Measurements from ENCODE around the gene HMGXB3.

HMGXB3 gene

DNA sequence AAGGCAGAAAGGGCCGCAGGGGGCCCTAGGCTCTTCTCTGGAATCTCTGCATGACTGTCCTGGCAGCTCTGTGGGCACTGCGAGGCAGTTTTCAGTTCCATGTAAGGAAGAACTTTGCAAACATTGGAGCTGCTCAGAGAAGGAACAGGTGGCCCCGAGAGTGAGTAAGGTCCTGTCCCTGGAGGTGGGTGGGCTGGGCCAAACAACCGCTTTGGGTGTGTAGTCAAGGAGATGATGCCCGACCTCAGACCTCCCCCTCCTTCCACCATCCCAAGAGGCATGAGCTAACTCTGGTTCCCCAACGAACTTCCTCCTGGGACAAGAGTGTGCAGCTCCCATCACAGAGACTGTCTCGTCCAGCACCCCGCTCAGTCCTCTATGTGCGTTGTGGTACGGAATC is 65.3 kb downstream of the HMGXB3 start:
- TF ChIP-seq, protein P1, sequence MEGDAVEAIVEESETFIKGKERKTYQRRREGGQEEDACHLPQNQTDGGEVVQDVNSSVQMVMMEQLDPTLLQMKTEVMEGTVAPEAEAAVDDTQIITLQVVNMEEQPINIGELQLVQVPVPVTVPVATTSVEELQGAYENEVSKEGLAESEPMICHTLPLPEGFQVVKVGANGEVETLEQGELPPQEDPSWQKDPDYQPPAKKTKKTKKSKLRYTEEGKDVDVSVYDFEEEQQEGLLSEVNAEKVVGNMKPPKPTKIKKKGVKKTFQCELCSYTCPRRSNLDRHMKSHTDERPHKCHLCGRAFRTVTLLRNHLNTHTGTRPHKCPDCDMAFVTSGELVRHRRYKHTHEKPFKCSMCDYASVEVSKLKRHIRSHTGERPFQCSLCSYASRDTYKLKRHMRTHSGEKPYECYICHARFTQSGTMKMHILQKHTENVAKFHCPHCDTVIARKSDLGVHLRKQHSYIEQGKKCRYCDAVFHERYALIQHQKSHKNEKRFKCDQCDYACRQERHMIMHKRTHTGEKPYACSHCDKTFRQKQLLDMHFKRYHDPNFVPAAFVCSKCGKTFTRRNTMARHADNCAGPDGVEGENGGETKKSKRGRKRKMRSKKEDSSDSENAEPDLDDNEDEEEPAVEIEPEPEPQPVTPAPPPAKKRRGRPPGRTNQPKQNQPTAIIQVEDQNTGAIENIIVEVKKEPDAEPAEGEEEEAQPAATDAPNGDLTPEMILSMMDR (IDR thresholded peaks at IDR 0.05; ENCODE audit: low read depth, low read length, missing control alignments), result no peak
- in situ Hi-C loops (cut with HindIII; ENCODE audit: low sequenced_read_pairs), result no loop called here
- no peak overlapping the region for H3K4me3 ChIP-seq (ENCODE audit: low read depth, low read length)
- DNase-seq (ENCODE audit: low read depth), result no peak

DNA sequence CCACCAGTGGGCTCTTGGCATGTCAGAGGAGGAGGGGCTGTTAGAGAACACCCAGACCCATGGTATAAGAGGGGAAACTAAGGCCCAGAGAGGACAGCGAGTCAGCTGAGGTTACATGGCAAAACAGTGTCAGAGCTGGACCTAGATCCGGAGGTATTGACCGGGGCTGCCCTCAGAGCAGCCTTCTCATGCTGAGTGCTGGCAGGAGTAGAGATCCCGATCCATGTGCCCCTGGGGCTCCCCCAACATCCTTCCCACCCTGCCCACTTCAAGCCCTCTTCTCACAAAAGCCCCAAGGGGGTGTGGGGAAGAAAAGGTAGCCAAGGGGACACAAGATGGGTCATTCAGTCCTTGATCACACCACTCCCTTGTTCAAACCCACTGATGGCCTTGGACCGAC is 65.9 kb downstream of the HMGXB3 start:
- in situ Hi-C loops (cut with HindIII; ENCODE audit: low sequenced_read_pairs), result no loop called here
- TF ChIP-seq, protein P1 (IDR thresholded peaks at IDR 0.05; ENCODE audit: low read depth, low read length, missing control alignments), result no peak
- DNase-seq (ENCODE audit: low read depth), result no peak
- H3K4me3 ChIP-seq (ENCODE audit: low read depth, low read length), result no peak overlapping the region

DNA sequence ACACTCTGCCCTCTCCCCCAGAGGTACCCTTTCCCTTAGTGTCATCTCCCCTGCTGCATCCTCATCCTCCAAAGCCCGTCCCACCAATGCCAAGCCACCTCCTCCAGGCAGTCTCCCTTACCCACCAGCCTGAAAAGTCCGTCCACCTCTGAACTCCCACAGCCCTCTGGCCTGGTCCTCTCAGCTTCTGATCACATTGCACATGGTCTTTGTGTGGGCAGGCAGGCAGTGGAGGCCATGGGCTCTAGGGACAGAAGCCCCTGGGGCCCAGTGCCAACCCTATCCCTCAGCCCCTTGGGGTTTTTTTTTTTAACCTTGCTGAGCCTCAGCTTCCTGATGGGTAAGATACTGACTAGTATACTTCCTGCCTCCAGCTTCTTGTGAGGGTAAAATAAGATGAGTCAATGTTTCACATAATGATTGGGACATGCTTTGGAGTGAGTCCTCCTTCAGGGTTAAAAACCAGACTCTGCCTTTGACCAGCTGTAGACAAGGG is 66.4 kb downstream of the HMGXB3 start:
- in situ Hi-C loops (cut with HindIII; ENCODE audit: low sequenced_read_pairs), result no loop called here
- TF ChIP-seq, protein P1 (IDR thresholded peaks at IDR 0.05; ENCODE audit: low read depth, low read length, missing control alignments), result no peak
- DNase-seq (ENCODE audit: low read depth), result no peak
- no peak overlapping the region for H3K4me3 ChIP-seq (ENCODE audit: low read depth, low read length)

DNA sequence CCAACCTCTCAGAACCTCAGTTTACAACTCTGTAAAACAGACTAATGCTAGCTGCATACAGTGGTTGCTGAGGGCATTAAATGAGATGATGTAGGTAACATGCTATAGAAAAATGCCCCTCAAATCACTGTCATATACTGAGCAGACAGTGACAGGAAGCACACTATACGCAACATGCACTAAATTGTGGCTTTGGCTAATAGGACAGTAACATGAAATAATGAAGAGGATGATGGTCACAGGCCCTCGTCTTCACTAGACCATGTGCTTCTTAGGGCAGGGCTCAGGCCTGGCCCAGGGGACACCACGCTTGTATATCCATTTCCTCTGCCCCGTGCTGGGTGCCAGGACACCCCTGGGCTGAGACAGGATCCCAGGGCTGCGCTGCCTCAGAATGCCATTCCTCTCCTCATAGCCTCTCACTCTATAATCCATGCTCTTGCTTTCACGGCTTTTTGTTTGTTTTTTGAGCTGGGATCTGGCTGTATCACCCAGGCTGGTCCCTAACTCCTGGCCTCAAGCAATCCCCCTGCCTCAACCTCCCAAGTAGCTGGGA is 66.9 kb downstream of the HMGXB3 start:
- in situ Hi-C loops (cut with HindIII; ENCODE audit: low sequenced_read_pairs), result no loop called here
- TF ChIP-seq, protein P1 (IDR thresholded peaks at IDR 0.05; ENCODE audit: low read depth, low read length, missing control alignments), result no peak
- DNase-seq (ENCODE audit: low read depth), result no peak
- H3K4me3 ChIP-seq (ENCODE audit: low read depth, low read length), result no peak overlapping the region

DNA sequence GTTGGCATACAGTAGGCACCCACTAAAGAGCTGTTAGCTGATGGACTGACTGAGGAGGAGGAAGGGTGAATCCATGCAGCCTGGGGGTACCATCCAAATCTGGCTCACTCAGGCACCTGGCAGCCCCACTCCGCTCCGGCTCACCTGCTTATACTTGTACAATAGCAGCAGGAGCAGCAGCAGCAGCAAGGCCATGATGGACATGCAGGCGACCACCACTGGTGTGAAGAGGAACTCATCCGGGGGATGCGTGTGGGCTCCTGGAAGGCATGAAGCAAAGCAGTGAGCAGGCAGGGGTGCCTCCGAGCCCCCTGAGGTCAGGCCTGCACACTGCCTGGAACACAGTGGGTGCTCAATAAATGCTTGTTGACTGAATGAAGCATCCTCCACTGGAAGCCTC is 67.5 kb downstream of the HMGXB3 start:
- TF ChIP-seq, protein P1 (IDR thresholded peaks at IDR 0.05; ENCODE audit: low read depth, low read length, missing control alignments), result no peak
- no peak for DNase-seq (ENCODE audit: low read depth)

DNA sequence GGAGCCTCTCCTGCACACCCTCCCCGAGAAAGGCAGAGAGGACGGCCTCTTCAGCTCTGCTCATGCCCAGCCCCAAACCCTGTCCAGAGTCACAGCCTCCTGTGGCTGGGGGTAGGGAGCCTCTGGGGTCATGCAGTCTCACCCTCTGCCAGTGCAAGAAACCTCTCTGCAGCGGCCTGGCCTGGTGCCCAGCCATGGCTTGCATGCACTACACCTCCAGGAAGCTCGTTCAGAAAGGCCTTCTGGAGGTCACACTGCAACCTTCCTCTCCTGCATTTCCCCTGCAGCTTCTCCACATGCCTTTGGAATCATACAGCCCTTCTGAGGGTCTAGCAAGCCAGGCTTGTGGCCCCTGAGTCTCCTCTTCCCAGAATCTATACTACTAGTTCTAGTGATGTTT is 67.9 kb downstream of the HMGXB3 start:
- TF ChIP-seq, protein P1 (IDR thresholded peaks at IDR 0.05; ENCODE audit: low read depth, low read length, missing control alignments), result no peak
- no peak for DNase-seq (ENCODE audit: low read depth)
- in situ Hi-C loops (cut with HindIII; ENCODE audit: low sequenced_read_pairs), result no loop called here

More for the DNA sequence above, 67.5 kb downstream of the HMGXB3 start:
- no peak overlapping the region for H3K4me3 ChIP-seq (ENCODE audit: low read depth, low read length)
- in situ Hi-C loops (cut with HindIII; ENCODE audit: low sequenced_read_pairs), result no loop called here

More for the DNA sequence above, 67.9 kb downstream of the HMGXB3 start:
- no peak overlapping the region for H3K4me3 ChIP-seq (ENCODE audit: low read depth, low read length)
